Osteocyte (in vitro differentiated cells): Measurements from ENCODE around the gene CGB5. TPM values are rescaled to one million over a fixed set of nuclear protein-coding genes. Genes with fewer than 3 reads are reported as not detected.

Experiments used
- DNase-seq: peaks from one replicate; pipeline ENCODE4 v3.0.0; 2021; ENCODE audit warnings: mixed read lengths; ENCODE audit not compliant: unreplicated experiment; ENCODE audit errors: extremely low spot score
- H3K27ac Mint-ChIP-seq: one replicate; pipeline ENCODE4 v1.8.0; 2021; ENCODE audit warnings: mild to moderate bottlenecking, mixed read lengths; ENCODE audit not compliant: unreplicated experiment
- H3K27me3 Mint-ChIP-seq: one replicate; pipeline ENCODE4 v1.8.0; 2021; ENCODE audit warnings: mixed read lengths; ENCODE audit not compliant: unreplicated experiment
- H3K36me3 Mint-ChIP-seq: one replicate; pipeline ENCODE4 v1.8.0; 2021; ENCODE audit warnings: mixed read lengths; ENCODE audit not compliant: unreplicated experiment
- H3K4me1 Mint-ChIP-seq: one replicate; pipeline ENCODE4 v1.8.0; 2021; ENCODE audit warnings: mixed read lengths; ENCODE audit not compliant: unreplicated experiment
- H3K4me3 Mint-ChIP-seq: one replicate; pipeline ENCODE4 v1.8.0; 2021; ENCODE audit warnings: mild to moderate bottlenecking, moderate library complexity, mixed read lengths; ENCODE audit not compliant: unreplicated experiment
- H3K9me3 Mint-ChIP-seq: one replicate; pipeline ENCODE4 v1.8.0; 2021; ENCODE audit warnings: mixed read lengths; ENCODE audit not compliant: unreplicated experiment
- CTCF ChIP-seq: fragments of 200-600 bp; sonication (generic); IDR thresholded peaks from 2 replicates; pipeline ENCODE4 v1.5.0; 2021; ENCODE audit warnings: antibody characterized with exemption, mild to moderate bottlenecking, moderate library complexity
- total RNA-seq: library from RNA; stranded (reverse); gene quantifications from 2 replicates; pipeline ENCODE4 v1.2.1, GENCODE V29; 2021

The CGB5 gene
- total RNA-seq, 1 donor from 2014 or later, result not detected

GRCh38 chr19:49067554-49067953, 23.9 kb downstream of the CGB5 start:
- H3K27ac Mint-ChIP-seq, result no peak overlapping the region
- no peak for DNase-seq
- peaks cover 7% of the 10 kb centered on the region for H3K9me3 Mint-ChIP-seq
- peaks cover 7% of the 10 kb centered on the region for H3K4me1 Mint-ChIP-seq
- H3K27me3 Mint-ChIP-seq, result peaks cover 52% of the 10 kb centered on the region
- TF ChIP-seq CTCF, result no peak
- H3K4me3 Mint-ChIP-seq, result no peak overlapping the region
- H3K36me3 Mint-ChIP-seq, result no peaks in the 10 kb centered on the region

- Mint-ChIP-seq H3K9me3 (peaks cover 7% of the 10 kb centered on the region), H3K27me3 (peaks cover 66% of the 10 kb centered on the region), H3K4me1 (peaks cover 16% of the 10 kb centered on the region), H3K36me3 (peaks cover 4% of the 10 kb centered on the region), H3K27ac (no peak overlapping the region), H3K4me3 (no peak overlapping the region)
- DNase-seq, result no peak
- no peak for TF ChIP-seq CTCF
Measured at GRCh38 chr19:49069026-49069425, 25.4 kb downstream of the CGB5 start.

GRCh38 chr19:49070416-49070815, 26.8 kb downstream of the CGB5 start:
- H3K27me3 Mint-ChIP-seq, result peaks cover 68% of the 10 kb centered on the region
- TF ChIP-seq CTCF, result no peak
- DNase-seq, result no peak
- peaks cover 12% of the 10 kb centered on the region for H3K4me1 Mint-ChIP-seq
- peaks cover 7% of the 10 kb centered on the region for H3K9me3 Mint-ChIP-seq
- H3K27ac Mint-ChIP-seq, result no peak overlapping the region
- peaks cover 4% of the 10 kb centered on the region for H3K36me3 Mint-ChIP-seq
- no peak overlapping the region for H3K4me3 Mint-ChIP-seq

GRCh38 chr19:49071860-49072547, 28.4 kb downstream of the CGB5 start:
- H3K27me3 Mint-ChIP-seq, result peaks cover 54% of the 10 kb centered on the region
- H3K4me1 Mint-ChIP-seq, result peaks cover 9% of the 10 kb centered on the region
- peaks cover 7% of the 10 kb centered on the region for H3K9me3 Mint-ChIP-seq
- no peak overlapping the region for H3K27ac Mint-ChIP-seq
- no peak for TF ChIP-seq CTCF
- peaks cover 4% of the 10 kb centered on the region for H3K36me3 Mint-ChIP-seq
- H3K4me3 Mint-ChIP-seq, result no peak overlapping the region
- DNase-seq, result no peak

GRCh38 chr19:49073514-49074378, 30.1 kb downstream of the CGB5 start:
- Mint-ChIP-seq H3K9me3 (peaks cover 7% of the 10 kb centered on the region), H3K4me3 (no peak overlapping the region), H3K27me3 (peaks cover 41% of the 10 kb centered on the region), H3K36me3 (peaks cover 4% of the 10 kb centered on the region), H3K27ac (no peak overlapping the region), H3K4me1 (peaks cover 9% of the 10 kb centered on the region)
- peak; percentile 30 for TF ChIP-seq CTCF
- DNase-seq, result no peak
